HG03354 (cell line): ENCODE measurements around the gene ARMC8.
A peak's percentile ranks its signal among the peaks of the same experiment; 100 is the strongest.

Experiments
- ATAC-seq: cut with Tn5 transposase; IDR thresholded peaks from one replicate; pipeline ENCODE4 v1.9.1; 2021; ENCODE audit warnings: mild to moderate bottlenecking; ENCODE audit not compliant: unreplicated experiment, poor library complexity, severe bottlenecking

ARMC8 gene

GRCh38 chr3:138196023-138196422 lies 8.9 kb downstream of the ARMC8 start:
- ATAC-seq, result no peak

GRCh38 chr3:138197058-138197457 lies 10.0 kb downstream of the ARMC8 start:
- ATAC-seq, result no peak

- ATAC-seq, result no peak
Measured at GRCh38 chr3:138197524-138197923, 10.4 kb downstream of the ARMC8 start.

GRCh38 chr3:138199851-138200250 lies 12.8 kb downstream of the ARMC8 start:
- peak; percentile 57 for ATAC-seq

GRCh38 chr3:138200424-138200823 lies 13.3 kb downstream of the ARMC8 start:
- ATAC-seq, result no peak

GRCh38 chr3:138202945-138203701 lies 16.0 kb downstream of the ARMC8 start:
- ATAC-seq, result no peak

- no peak for ATAC-seq
Measured at GRCh38 chr3:138203938-138204337, 16.8 kb downstream of the ARMC8 start.

GRCh38 chr3:138205527-138205926 lies 18.4 kb downstream of the ARMC8 start:
- no peak for ATAC-seq

GRCh38 chr3:138206196-138206595 lies 19.1 kb downstream of the ARMC8 start:
- no peak for ATAC-seq

GRCh38 chr3:138210528-138210927 lies 23.4 kb downstream of the ARMC8 start:
- ATAC-seq, result no peak

- ATAC-seq, result no peak
Measured at GRCh38 chr3:138213398-138214085, 26.4 kb downstream of the ARMC8 start.

- no peak for ATAC-seq
Measured at GRCh38 chr3:138219255-138219654, 32.2 kb downstream of the ARMC8 start.

- ATAC-seq, result no peak
Measured at GRCh38 chr3:138220242-138220641, 33.1 kb downstream of the ARMC8 start.

GRCh38 chr3:138220788-138221187 lies 33.7 kb downstream of the ARMC8 start:
- no peak for ATAC-seq

- ATAC-seq, result no peak
Measured at GRCh38 chr3:138222131-138222941, 35.2 kb downstream of the ARMC8 start.

- ATAC-seq, result no peak
Measured at GRCh38 chr3:138222942-138223287, 35.8 kb downstream of the ARMC8 start.

GRCh38 chr3:138227650-138228049 lies 40.5 kb downstream of the ARMC8 start:
- no peak for ATAC-seq

GRCh38 chr3:138230525-138230924 lies 43.4 kb downstream of the ARMC8 start:
- no peak for ATAC-seq

- ATAC-seq, result no peak
Measured at GRCh38 chr3:138232705-138233364, 45.7 kb downstream of the ARMC8 start.
